Loucy (cell line): ENCODE results near the gene CSF1R.

Source experiments
- H2AFZ ChIP-seq: fragments of 200-600 bp; sonication (generic); 2 replicates; pipeline ENCODE4 v1.6.0; 2016; ENCODE audit warnings: antibody characterized with exemption, mild to moderate bottlenecking, low read length, moderate library complexity
- H3F3A ChIP-seq: fragments of 200-600 bp; 2 replicates; pipeline ENCODE4 v1.6.0; 2016; ENCODE audit warnings: antibody characterized with exemption, low read depth, mild to moderate bottlenecking
- H3K27me3 ChIP-seq: fragments of 200-600 bp; sonication (generic); 2 replicates; pipeline ENCODE4 v1.6.1; 2014; ENCODE audit warnings: low read length, mild to moderate bottlenecking; ENCODE audit not compliant: insufficient read depth, poor library complexity, severe bottlenecking
- H3K36me3 ChIP-seq: fragments of 200-600 bp; sonication (generic); 2 replicates; pipeline ENCODE4 v1.6.1; 2016; ENCODE audit warnings: low read length; ENCODE audit not compliant: insufficient read depth
- H3K4me1 ChIP-seq: fragments of 200-600 bp; sonication (generic); 2 replicates; pipeline ENCODE4 v1.5.1; 2014; ENCODE audit warnings: low read length, mild to moderate bottlenecking; ENCODE audit not compliant: insufficient read depth, poor library complexity, severe bottlenecking
- H3K4me2 ChIP-seq: fragments of 200-600 bp; sonication (generic); 2 replicates; pipeline ENCODE4 v1.6.0; 2014; ENCODE audit warnings: antibody characterized with exemption, low read length, low read depth, mild to moderate bottlenecking; ENCODE audit not compliant: poor library complexity, severe bottlenecking
- H3K4me3 ChIP-seq: fragments of 200-600 bp; sonication (generic); 2 replicates; pipeline ENCODE4 v1.5.1; 2014; ENCODE audit warnings: low read length, mild to moderate bottlenecking, mixed read lengths; ENCODE audit not compliant: poor library complexity, severe bottlenecking
- H3K79me2 ChIP-seq: fragments of 200-600 bp; sonication (generic); 2 replicates; pipeline ENCODE4 v1.6.1; 2014; ENCODE audit warnings: low read length; ENCODE audit not compliant: insufficient read depth
- H3K9ac ChIP-seq: fragments of 200-600 bp; sonication (generic); 2 replicates; pipeline ENCODE4 v1.6.0; 2014; ENCODE audit warnings: mild to moderate bottlenecking, low read depth, low read length, moderate library complexity; ENCODE audit not compliant: poor library complexity, severe bottlenecking
- H3K9me2 ChIP-seq: fragments of 200-600 bp; sonication (generic); replicated peaks from 2 replicates; pipeline ENCODE4 v1.6.1; 2016; ENCODE audit warnings: low read depth, low read length, mixed read lengths
- H3K9me3 ChIP-seq: fragments of 200-600 bp; sonication (generic); 2 replicates; pipeline ENCODE4 v1.6.1; 2014; ENCODE audit warnings: mild to moderate bottlenecking, antibody characterized with exemption, low read length, low read depth; ENCODE audit not compliant: insufficient read depth
- H4K20me1 ChIP-seq: fragments of 200-600 bp; sonication (generic); 2 replicates; pipeline ENCODE4 v1.6.0; 2014; ENCODE audit warnings: antibody characterized with exemption, low read length, mild to moderate bottlenecking; ENCODE audit not compliant: insufficient read depth, poor library complexity, severe bottlenecking
- CTCF ChIP-seq: fragments of 200-600 bp; sonication (generic); conservative IDR thresholded peaks from 2 replicates; pipeline ENCODE4 v1.5.1; 2014; ENCODE audit warnings: mild to moderate bottlenecking, antibody characterized with exemption, low read length
- EZH2phosphoT487 ChIP-seq: fragments of 200-600 bp; IDR thresholded peaks from 2 replicates; pipeline ENCODE4 v1.6.1; 2018; ENCODE audit warnings: antibody characterized with exemption, mild to moderate bottlenecking, moderate library complexity, borderline replicate concordance

CSF1R gene

GRCh38 chr5:150125334-150125733 is 39.0 kb upstream of the CSF1R start:
- H3K4me1 ChIP-seq = no peaks in the 10 kb centered on the region
- H3K9ac ChIP-seq = no peak overlapping the region

GRCh38 chr5:150124596-150124995 is 38.2 kb upstream of the CSF1R start:
- Histone ChIP-seq H3K36me3 (no peaks in the 10 kb centered on the region), H3K27me3 (no peaks in the 10 kb centered on the region), H3K4me1 (no peaks in the 10 kb centered on the region), H3F3A (no peaks in the 10 kb centered on the region), H2AFZ (no peak overlapping the region), H3K4me3 (no peak overlapping the region), H3K4me2 (no peak overlapping the region), H3K79me2 (no peaks in the 10 kb centered on the region), H4K20me1 (no peaks in the 10 kb centered on the region), H3K9ac (no peak overlapping the region), H3K9me3 (no peaks in the 10 kb centered on the region), H3K9me2 (no peaks in the 10 kb centered on the region)
- no peak for TF ChIP-seq EZH2phosphoT487
- no peak for TF ChIP-seq CTCF

More at GRCh38 chr5:150125334-150125733, 39.0 kb upstream of the CSF1R start:
- Histone ChIP-seq H2AFZ (no peak overlapping the region), H4K20me1 (no peaks in the 10 kb centered on the region), H3K36me3 (no peaks in the 10 kb centered on the region), H3K27me3 (no peaks in the 10 kb centered on the region), H3F3A (no peaks in the 10 kb centered on the region), H3K9me2 (no peaks in the 10 kb centered on the region), H3K79me2 (no peaks in the 10 kb centered on the region), H3K9me3 (no peaks in the 10 kb centered on the region), H3K4me2 (no peak overlapping the region), H3K4me3 (no peak overlapping the region)
- no peak for TF ChIP-seq EZH2phosphoT487
- TF ChIP-seq CTCF = no peak

DNA sequence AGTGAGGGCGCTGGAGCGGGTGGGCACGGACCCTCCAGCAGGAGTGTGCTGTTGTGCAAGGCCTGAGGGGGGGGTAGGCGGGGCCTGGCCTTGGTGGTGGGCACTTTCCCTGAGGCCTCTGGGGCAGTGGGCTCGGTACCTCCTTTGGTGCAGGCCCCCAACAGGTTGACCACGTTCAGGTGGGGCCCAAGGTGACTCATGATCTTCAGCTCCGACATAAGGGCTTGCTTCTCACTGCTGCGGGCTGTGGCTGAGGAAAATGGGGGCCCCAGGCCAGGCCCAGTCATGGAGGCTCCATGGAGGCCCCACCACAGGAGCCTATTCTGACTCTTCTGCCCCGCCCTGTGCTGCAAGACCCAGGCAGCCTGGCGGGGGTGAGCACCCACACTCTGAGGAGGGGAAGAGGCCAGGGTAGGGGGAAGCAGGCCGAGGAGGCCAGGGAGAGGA is 37.8 kb upstream of the CSF1R start:
- no peaks in the 10 kb centered on the region for H4K20me1 ChIP-seq
- TF ChIP-seq EZH2phosphoT487 = no peak
- TF ChIP-seq CTCF = no peak
- no peak overlapping the region for H3K4me2 ChIP-seq
- no peak overlapping the region for H3K4me3 ChIP-seq
- no peak overlapping the region for H3K9ac ChIP-seq
- no peaks in the 10 kb centered on the region for H3K4me1 ChIP-seq
- H3F3A ChIP-seq = no peaks in the 10 kb centered on the region
- H3K9me3 ChIP-seq = no peaks in the 10 kb centered on the region
- H3K79me2 ChIP-seq = no peaks in the 10 kb centered on the region
- no peaks in the 10 kb centered on the region for H3K36me3 ChIP-seq
- no peaks in the 10 kb centered on the region for H3K27me3 ChIP-seq
- no peak overlapping the region for H2AFZ ChIP-seq
- no peaks in the 10 kb centered on the region for H3K9me2 ChIP-seq
